Measurements from ENCODE around the gene DNTT.

GRCh38 chr10:96337106-96337505 lies 32.9 kb downstream of the DNTT start:
- no peak for TF ChIP-seq POLR2A (IDR thresholded peaks at IDR 0.05)
- TF ChIP-seq, protein P1, sequence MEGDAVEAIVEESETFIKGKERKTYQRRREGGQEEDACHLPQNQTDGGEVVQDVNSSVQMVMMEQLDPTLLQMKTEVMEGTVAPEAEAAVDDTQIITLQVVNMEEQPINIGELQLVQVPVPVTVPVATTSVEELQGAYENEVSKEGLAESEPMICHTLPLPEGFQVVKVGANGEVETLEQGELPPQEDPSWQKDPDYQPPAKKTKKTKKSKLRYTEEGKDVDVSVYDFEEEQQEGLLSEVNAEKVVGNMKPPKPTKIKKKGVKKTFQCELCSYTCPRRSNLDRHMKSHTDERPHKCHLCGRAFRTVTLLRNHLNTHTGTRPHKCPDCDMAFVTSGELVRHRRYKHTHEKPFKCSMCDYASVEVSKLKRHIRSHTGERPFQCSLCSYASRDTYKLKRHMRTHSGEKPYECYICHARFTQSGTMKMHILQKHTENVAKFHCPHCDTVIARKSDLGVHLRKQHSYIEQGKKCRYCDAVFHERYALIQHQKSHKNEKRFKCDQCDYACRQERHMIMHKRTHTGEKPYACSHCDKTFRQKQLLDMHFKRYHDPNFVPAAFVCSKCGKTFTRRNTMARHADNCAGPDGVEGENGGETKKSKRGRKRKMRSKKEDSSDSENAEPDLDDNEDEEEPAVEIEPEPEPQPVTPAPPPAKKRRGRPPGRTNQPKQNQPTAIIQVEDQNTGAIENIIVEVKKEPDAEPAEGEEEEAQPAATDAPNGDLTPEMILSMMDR (IDR thresholded peaks at IDR 0.05), result no peak

All from lower leg skin (tissue), 3 donors.